ENCODE data around the gene DAZAP1. TPM values are rescaled to one million over a fixed set of nuclear protein-coding genes. Genes with fewer than 3 reads are reported as not detected.

Gene DAZAP1
- polyA plus RNA-seq, 1 of the 3 experiments (the other 2 are of a cell fraction): 54.3 TPM

GRCh38 chr19:1450735-1451731 is 43.6 kb downstream of the DAZAP1 start:
- DNase-seq: peak; percentile 69
- Histone ChIP-seq H3K4me1 (ENCODE audit: control insufficient read depth in 1 of 2, insufficient read depth in 2 of 2, low read depth in 1 of 2, low read length in 1 of 2) (peaks cover 0 to 46% of the 10 kb centered on the region in 2 experiments; a peak in 1 of 4 replicates), H3K9me2 (no peaks in the 10 kb centered on the region), H3K27ac (ENCODE audit: low read depth in 2 of 2, low read length in 1 of 2) (peak overlapping the region in 1 of 2 experiments; percentile 86; a peak in 2 of 4 replicates), H3K27me3 (ENCODE audit: insufficient read depth) (no peaks in the 10 kb centered on the region), H3K9ac (no peak overlapping the region), H3F3A (replicated peaks; ENCODE audit: insufficient read depth) (peaks cover 19% of the 10 kb centered on the region), H3K36me3 (replicated peaks in 1 of 2; ENCODE audit: control insufficient read depth in 1 of 2, insufficient read depth in 2 of 2, low read length in 1 of 2) (no peaks in the 10 kb centered on the region), H3K4me3 (ENCODE audit: low read depth in 2 of 2, low read length in 1 of 2) (peak overlapping the region; percentile 60 to 62), H3K9me3 (no peaks in the 10 kb centered on the region), H2AFZ (ENCODE audit: low read depth) (no peak overlapping the region), H4K20me1 (ENCODE audit: insufficient read depth) (peaks cover 30% of the 10 kb centered on the region), H3K79me2 (ENCODE audit: insufficient read depth) (no peaks in the 10 kb centered on the region), H3K4me2 (peak overlapping the region; percentile 80)
- POLR2A ChIA-PET: interaction anchor here (0.6 to 1.9 kb wide), 6 partner anchors 20 to 182 kb away, joined by 3 to 8 read pairs (median 4); partner anchors contain the start of gene CIRBP
- peak; percentile 82 for TF ChIP-seq MXI1 (IDR thresholded peaks at IDR 0.05; ENCODE audit: low read depth, low read length)
- no peak for TF ChIP-seq REST (IDR thresholded peaks at IDR 0.05; ENCODE audit: low read depth, low read length)
- no peak for TF ChIP-seq NFIC (IDR thresholded peaks at IDR 0.05; ENCODE audit: borderline replicate concordance)
- TF ChIP-seq FOXJ3 (CRISPR knock-in tag; IDR thresholded peaks at IDR 0.05): no peak
- CTCF ChIA-PET: interaction anchor here (0.6 to 1.5 kb wide), 1 partner anchor 185 kb away, joined by 4 to 6 read pairs; no protein-coding TSS in a partner anchor
- 45% methylated on average over 12 of the region's 22 CpGs for WGBS (ENCODE audit: low lambda C conversion rate)

DNA sequence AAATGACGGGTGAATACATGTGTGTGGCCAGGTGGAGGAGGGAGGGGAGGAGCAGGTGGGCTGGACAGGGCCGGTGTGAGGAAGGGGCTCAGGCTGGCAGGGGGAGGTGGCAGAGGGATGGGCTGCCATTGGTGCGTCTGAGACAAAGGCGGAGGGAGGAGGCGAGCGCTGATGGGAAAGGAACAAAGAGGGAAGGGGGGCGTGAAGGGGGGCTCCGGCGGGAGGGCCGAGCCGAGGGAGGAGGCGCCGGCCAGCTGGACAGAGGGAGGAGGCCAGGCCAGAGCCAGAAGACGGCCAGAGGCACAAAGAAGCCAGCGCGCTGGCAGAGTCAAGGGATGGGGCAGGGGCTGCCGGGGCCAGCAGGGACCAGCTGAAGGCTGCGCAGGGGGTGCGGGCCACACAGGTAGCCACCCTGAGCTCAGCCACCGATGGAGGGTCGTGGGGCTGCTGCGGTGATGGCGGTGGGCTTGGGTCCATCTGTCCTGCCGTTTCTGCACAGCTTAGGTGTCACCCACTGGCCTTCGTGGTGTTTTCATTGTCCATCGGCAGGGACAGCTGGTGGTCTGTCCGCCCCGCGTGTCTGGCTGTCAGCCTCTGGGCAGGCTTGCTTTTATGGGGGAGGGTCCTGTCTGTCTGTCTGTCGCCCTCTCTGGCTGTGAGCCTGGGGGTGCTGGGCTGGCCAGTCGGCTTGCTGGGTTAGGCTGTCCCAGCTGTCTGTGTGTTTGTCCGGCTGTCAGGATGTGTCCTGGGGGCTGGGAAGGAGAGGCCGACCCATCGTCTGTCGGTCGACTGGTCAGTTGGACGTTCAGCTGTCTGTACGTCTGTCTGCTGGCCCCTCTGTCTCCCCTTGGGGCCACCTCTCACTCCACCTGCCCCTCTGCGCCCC is 44.8 kb downstream of the DAZAP1 start:
- Histone ChIP-seq H3K4me2 (peak overlapping the region; percentile 19; the same call in 1 of the 2 replicates), H4K20me1 (ENCODE audit: insufficient read depth) (peaks cover 25% of the 10 kb centered on the region), H3K36me3 (replicated peaks in 1 of 2; ENCODE audit: control insufficient read depth in 1 of 2, insufficient read depth in 2 of 2, low read length in 1 of 2) (no peaks in the 10 kb centered on the region), H3K9me3 (no peaks in the 10 kb centered on the region), H3K27ac (ENCODE audit: low read depth in 2 of 2, low read length in 1 of 2) (peak overlapping the region in 1 of 2 experiments; percentile 86; a peak in 2 of 4 replicates), H3K4me3 (ENCODE audit: low read depth in 2 of 2, low read length in 1 of 2) (peak overlapping the region in 1 of 2 experiments; percentile 60; a peak in 1 of 4 replicates), H3K9ac (no peak overlapping the region), H3K79me2 (ENCODE audit: insufficient read depth) (no peaks in the 10 kb centered on the region), H3K27me3 (ENCODE audit: insufficient read depth) (no peaks in the 10 kb centered on the region), H3K9me2 (no peaks in the 10 kb centered on the region), H3K4me1 (ENCODE audit: control insufficient read depth in 1 of 2, insufficient read depth in 2 of 2, low read depth in 1 of 2, low read length in 1 of 2) (peaks cover 0 to 43% of the 10 kb centered on the region in 2 experiments; a peak in 1 of 4 replicates), H3F3A (replicated peaks; ENCODE audit: insufficient read depth) (peaks cover 19% of the 10 kb centered on the region), H2AFZ (ENCODE audit: low read depth) (no peak overlapping the region)
- WGBS (ENCODE audit: low lambda C conversion rate): 24% methylated on average over 21 of the region's 39 CpGs
- CTCF ChIA-PET: interaction anchor here (0.7 to 1.5 kb wide), 5 partner anchors 14 to 186 kb away, joined by 3 to 6 read pairs (median 5); partner anchors contain the start of gene RPS15
- TF ChIP-seq USF2 (IDR thresholded peaks at IDR 0.05; ENCODE audit: borderline replicate concordance, low read depth, low read length): no peak
- TF ChIP-seq MXI1 (IDR thresholded peaks at IDR 0.05; ENCODE audit: low read depth, low read length): no peak
- DNase-seq: peak; percentile 86
- POLR2A ChIA-PET: interaction anchor here (1.0 kb wide), 2 partner anchors 8 to 115 kb away, joined by 3 to 5 read pairs; no protein-coding TSS in a partner anchor

Data from SK-N-SH (cell line).